Testis (tissue), 2 donors: ENCODE results near the gene DELE1.

Source experiments
- POLR2A ChIP-seq: fragments of 450-650 bp; IDR thresholded peaks from one replicate; pipeline ENCODE4 v1.6.1; 2017; ENCODE audit warnings: antibody characterized with exemption, mild to moderate bottlenecking, moderate library complexity
- TF ChIP-seq, protein P1 (sequence below), 3 experiments: fragments of 450-650 bp in 2 of 3; fragments of 200-600 bp in 1 of 3; sonication (generic) in 1 of 3; IDR thresholded peaks; one replicate each; pipeline ENCODE4 v1.5.1; 2016 to 2019; ENCODE audit warnings: antibody characterized with exemption in 3 of 3, mild to moderate bottlenecking in 2 of 3, moderate library complexity in 1 of 3

DNA sequence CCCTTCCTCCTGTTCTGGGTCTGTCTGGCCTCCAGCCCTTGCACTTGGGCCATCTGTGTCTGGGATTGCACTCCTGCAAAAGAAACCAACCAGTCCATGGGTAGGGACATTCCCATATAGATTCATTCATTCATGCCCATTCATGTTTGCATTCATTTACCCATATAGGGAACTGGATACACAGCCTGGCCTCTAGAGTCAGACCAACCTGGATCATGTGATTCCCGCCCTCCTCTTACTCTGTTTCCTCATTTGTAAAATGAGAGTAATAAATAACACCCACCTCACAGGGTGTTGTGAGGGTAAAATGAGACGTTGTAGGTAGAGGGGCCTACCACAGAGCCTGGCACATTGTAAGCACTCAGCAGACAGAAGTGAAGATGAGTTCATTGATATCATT lies 25.8 kb downstream of the DELE1 start:
- TF ChIP-seq POLR2A, result no peak
- TF ChIP-seq, protein P1, sequence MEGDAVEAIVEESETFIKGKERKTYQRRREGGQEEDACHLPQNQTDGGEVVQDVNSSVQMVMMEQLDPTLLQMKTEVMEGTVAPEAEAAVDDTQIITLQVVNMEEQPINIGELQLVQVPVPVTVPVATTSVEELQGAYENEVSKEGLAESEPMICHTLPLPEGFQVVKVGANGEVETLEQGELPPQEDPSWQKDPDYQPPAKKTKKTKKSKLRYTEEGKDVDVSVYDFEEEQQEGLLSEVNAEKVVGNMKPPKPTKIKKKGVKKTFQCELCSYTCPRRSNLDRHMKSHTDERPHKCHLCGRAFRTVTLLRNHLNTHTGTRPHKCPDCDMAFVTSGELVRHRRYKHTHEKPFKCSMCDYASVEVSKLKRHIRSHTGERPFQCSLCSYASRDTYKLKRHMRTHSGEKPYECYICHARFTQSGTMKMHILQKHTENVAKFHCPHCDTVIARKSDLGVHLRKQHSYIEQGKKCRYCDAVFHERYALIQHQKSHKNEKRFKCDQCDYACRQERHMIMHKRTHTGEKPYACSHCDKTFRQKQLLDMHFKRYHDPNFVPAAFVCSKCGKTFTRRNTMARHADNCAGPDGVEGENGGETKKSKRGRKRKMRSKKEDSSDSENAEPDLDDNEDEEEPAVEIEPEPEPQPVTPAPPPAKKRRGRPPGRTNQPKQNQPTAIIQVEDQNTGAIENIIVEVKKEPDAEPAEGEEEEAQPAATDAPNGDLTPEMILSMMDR (IDR thresholded peaks at IDR 0.05), result no peak
